Naive thymus-derived CD8-positive, alpha-beta T cell (primary cell): ENCODE results near the gene SART1. TPM values are rescaled to one million over a fixed set of nuclear protein-coding genes. Genes with fewer than 3 reads are reported as not detected.
A peak's percentile ranks its signal among the peaks of the same experiment; 100 is the strongest.
"Not testable (repeated sequence)": the region's sequence is repeated elsewhere in the genome, so short reads cannot be mapped to it uniquely, and the experiment has no call there.

Source experiments
- ATAC-seq, 2 donors: fragments of 150-1000 bp; cut with Tn5 transposase in 1 of 2; sonication (Bioruptor Pico), chemical (Tn5 transposase) in 1 of 2; 1 replicate in 1 of 2; 2 replicates in 1 of 2; pipeline ENCODE4 v1.10.0; 2021; ENCODE audit warnings: mild to moderate bottlenecking in 2 of 2, moderate library complexity in 2 of 2
- POLR2A ChIA-PET: fragments of 350-600 bp; sonication (Branson Sonifier 250); formaldehyde crosslinking; loops from one replicate; lab custom pipeline; 2021; ENCODE audit warnings: antibody characterized with exemption; lab: Charles Lee
- DNase-seq, 10 donors: peaks; one replicate each; pipeline versions ENCODE4 v3.0.0 to v3.0.0-alpha.2; 2020 to 2022
- H3K27ac Mint-ChIP-seq, 10 donors: one replicate each; pipeline ENCODE4 v1.8.0; 2020 to 2022; ENCODE audit warnings: mild to moderate bottlenecking in 10 of 10, mixed read lengths in 10 of 10, moderate library complexity in 4 of 10, inconsistent platforms in 1 of 10
- H3K27me3 Mint-ChIP-seq, 5 donors: one replicate each; pipeline ENCODE4 v1.8.0; 2021 to 2022; ENCODE audit warnings: mixed read lengths in 5 of 5
- H3K36me3 Mint-ChIP-seq, 3 donors: one replicate each; pipeline ENCODE4 v1.8.0; 2020 to 2022; ENCODE audit warnings: mixed read lengths in 3 of 3, mild to moderate bottlenecking in 2 of 3, inconsistent platforms in 1 of 3
- H3K4me1 Mint-ChIP-seq, 4 donors: one replicate each; pipeline ENCODE4 v1.8.0; 2021 to 2022; ENCODE audit warnings: mixed read lengths in 4 of 4
- H3K4me3 Mint-ChIP-seq, 10 donors: one replicate each; pipeline ENCODE4 v1.8.0; 2020 to 2022; ENCODE audit warnings: mild to moderate bottlenecking in 10 of 10, mixed read lengths in 10 of 10, moderate library complexity in 6 of 10, inconsistent platforms in 1 of 10
- H3K9me3 Mint-ChIP-seq, 9 donors: one replicate each; pipeline ENCODE4 v1.8.0; 2020 to 2022; ENCODE audit warnings: mixed read lengths in 9 of 9, mild to moderate bottlenecking in 3 of 9, inconsistent platforms in 1 of 9, moderate library complexity in 1 of 9
- polyA plus RNA-seq, 3 donors: library from polyadenylated mRNA; unstranded; fragments of 300-500 nt; fragmentation: Illumina TruSeq; gene quantifications; one replicate each; pipeline ENCODE4 v1.2.3, GENCODE V29; 2021
- total RNA-seq, 8 experiments: library from RNA in 2 of 8; stranded (reverse) in 2 of 8; gene quantifications; one replicate each; pipeline ENCODE4 v1.2.3 and lab custom pipeline; 2021 to 2026

SART1 gene
- total and polyA plus RNA-seq, 5 experiments from 2014 or later: 16.2 to 91.9 (median 57.3) TPM

GRCh38 chr11:66013762-66014100 lies 52.2 kb downstream of the SART1 start:
- DNase-seq: peak in 1 of 10 donors; percentile 45
- no peak for ATAC-seq
- Mint-ChIP-seq H3K4me3 (no peak overlapping the region), H3K27ac (no peak overlapping the region), H3K4me1 (peaks cover 0 to 7% (median 2%) of the 10 kb centered on the region in 4 donors), H3K9me3 (no peaks in the 10 kb centered on the region), H3K36me3 (no peaks in the 10 kb centered on the region), H3K27me3 (peaks cover 1 to 15% (median 10%) of the 10 kb centered on the region in 5 donors)
- POLR2A ChIA-PET: interaction anchor here (0.6 kb wide), 1 partner anchor 564 kb away, joined by 4 read pairs; no protein-coding TSS in a partner anchor

- Mint-ChIP-seq H3K4me1 (peaks cover 0 to 7% (median 2%) of the 10 kb centered on the region in 4 donors), H3K9me3 (no peaks in the 10 kb centered on the region), H3K4me3 (no peak overlapping the region), H3K27me3 (peaks cover 1 to 15% (median 10%) of the 10 kb centered on the region in 5 donors), H3K36me3 (no peaks in the 10 kb centered on the region), H3K27ac (no peak overlapping the region)
- POLR2A ChIA-PET: no interaction called here
- ATAC-seq: no peak
- DNase-seq: peak in 1 of 10 donors; percentile 41
These were observed 53.4 kb downstream of the SART1 start for GRCh38 chr11:66014804-66015453.

GRCh38 chr11:66015454-66015881 lies 53.9 kb downstream of the SART1 start:
- H3K9me3 Mint-ChIP-seq: no peaks in the 10 kb centered on the region
- peaks cover 1 to 15% (median 7%) of the 10 kb centered on the region in 5 donors for H3K27me3 Mint-ChIP-seq
- DNase-seq: peak in 1 of 10 donors; percentile 30
- H3K4me3 Mint-ChIP-seq: no peak overlapping the region
- H3K27ac Mint-ChIP-seq: no peak overlapping the region
- H3K4me1 Mint-ChIP-seq: peaks cover 0 to 7% (median under 1%) of the 10 kb centered on the region in 4 donors
- POLR2A ChIA-PET: no interaction called here
- H3K36me3 Mint-ChIP-seq: no peaks in the 10 kb centered on the region
- ATAC-seq: no peak

GRCh38 chr11:66015936-66016792 lies 54.6 kb downstream of the SART1 start:
- POLR2A ChIA-PET: no interaction called here
- H3K9me3 Mint-ChIP-seq: no peaks in the 10 kb centered on the region
- H3K27ac Mint-ChIP-seq: peak overlapping the region in 1 of 10 donors; percentile 53
- H3K4me3 Mint-ChIP-seq: no peak overlapping the region
- peaks cover 1 to 15% (median 6%) of the 10 kb centered on the region in 5 donors for H3K27me3 Mint-ChIP-seq
- no peak for ATAC-seq
- no peak for DNase-seq
- peaks cover 0 to 7% (median 2%) of the 10 kb centered on the region in 4 donors for H3K4me1 Mint-ChIP-seq
- H3K36me3 Mint-ChIP-seq: no peaks in the 10 kb centered on the region

- Mint-ChIP-seq H3K27me3 (peaks cover 1 to 13% (median 6%) of the 10 kb centered on the region in 5 donors), H3K27ac (peak overlapping the region in 1 of 10 donors; percentile 53), H3K4me1 (peaks cover 0 to 7% (median 3%) of the 10 kb centered on the region in 4 donors), H3K9me3 (no peaks in the 10 kb centered on the region), H3K36me3 (no peaks in the 10 kb centered on the region), H3K4me3 (no peak overlapping the region)
- POLR2A ChIA-PET: no interaction called here
- DNase-seq (no peak), ATAC-seq (no peak)
These were observed 55.3 kb downstream of the SART1 start for GRCh38 chr11:66016793-66017177.

- POLR2A ChIA-PET: interaction anchor here (0.7 kb wide), 1 partner anchor 118 kb away, joined by 6 read pairs; no protein-coding TSS in a partner anchor
- ATAC-seq (no peak), DNase-seq (no peak)
- H3K4me1 Mint-ChIP-seq: peaks cover 0 to 11% (median 4%) of the 10 kb centered on the region in 4 donors
- H3K9me3 Mint-ChIP-seq: no peaks in the 10 kb centered on the region
- peaks cover 1 to 13% (median 6%) of the 10 kb centered on the region in 5 donors for H3K27me3 Mint-ChIP-seq
- H3K4me3 Mint-ChIP-seq: no peak overlapping the region
- H3K36me3 Mint-ChIP-seq: no peaks in the 10 kb centered on the region
- peak overlapping the region in 1 of 10 donors; percentile 48 for H3K27ac Mint-ChIP-seq
These were observed 55.8 kb downstream of the SART1 start for GRCh38 chr11:66017321-66017720.

- peaks cover 4 to 14% (median 7%) of the 10 kb centered on the region in 4 donors for H3K4me1 Mint-ChIP-seq
- no peak overlapping the region for H3K27ac Mint-ChIP-seq
- DNase-seq (peak in 1 of 10 donors; percentile 40), ATAC-seq (no peak)
- H3K4me3 Mint-ChIP-seq: no peak overlapping the region
- no peaks in the 10 kb centered on the region for H3K36me3 Mint-ChIP-seq
- H3K27me3 Mint-ChIP-seq: peaks cover 1 to 8% (median 4%) of the 10 kb centered on the region in 5 donors
- no peaks in the 10 kb centered on the region for H3K9me3 Mint-ChIP-seq
- POLR2A ChIA-PET: interaction anchor here (1.0 kb wide), 1 partner anchor 17 kb away, joined by 3 read pairs; no protein-coding TSS in a partner anchor
These were observed 58.7 kb downstream of the SART1 start for GRCh38 chr11:66020212-66020611.

GRCh38 chr11:66020618-66021357 lies 59.3 kb downstream of the SART1 start:
- Mint-ChIP-seq H3K27ac (no peak overlapping the region), H3K4me3 (peak overlapping the region in 1 of 10 donors; percentile 19), H3K4me1 (peaks cover 4 to 14% (median 7%) of the 10 kb centered on the region in 4 donors), H3K36me3 (no peaks in the 10 kb centered on the region), H3K27me3 (peaks cover 1 to 8% (median 4%) of the 10 kb centered on the region in 5 donors), H3K9me3 (no peaks in the 10 kb centered on the region)
- ATAC-seq (no peak), DNase-seq (peak in 1 of 10 donors; percentile 60)
- POLR2A ChIA-PET: interaction anchor here (0.6 to 1.0 kb wide), 2 partner anchors 18 to 215 kb away, joined by 3 read pairs; no protein-coding TSS in a partner anchor

GRCh38 chr11:66022401-66023185 lies 61.1 kb downstream of the SART1 start:
- peaks cover 4 to 14% (median 6%) of the 10 kb centered on the region in 4 donors for H3K4me1 Mint-ChIP-seq

GRCh38 chr11:66023186-66023440 lies 61.6 kb downstream of the SART1 start:
- H3K4me3 Mint-ChIP-seq, H3K36me3 Mint-ChIP-seq, H3K9me3 Mint-ChIP-seq, ATAC-seq, DNase-seq, H3K27me3 Mint-ChIP-seq: not testable (repeated sequence)
- peaks cover 4 to 14% (median 6%) of the 10 kb centered on the region in 4 donors for H3K4me1 Mint-ChIP-seq
- POLR2A ChIA-PET: interaction anchor here (1.9 kb wide), 1 partner anchor 311 kb away, joined by 5 read pairs; the partner anchor contains the start of gene KAT5
- peak overlapping the region in 1 of 10 donors; percentile 33 for H3K27ac Mint-ChIP-seq

More at GRCh38 chr11:66022401-66023185, 61.1 kb downstream of the SART1 start:
- Mint-ChIP-seq H3K27ac (peak overlapping the region in 2 of 10 donors; percentile 15 to 19), H3K27me3 (peaks cover 1 to 8% (median 4%) of the 10 kb centered on the region in 5 donors), H3K4me3 (peak overlapping the region; percentile 14 to 81 (median 56)), H3K9me3 (no peaks in the 10 kb centered on the region), H3K36me3 (no peaks in the 10 kb centered on the region)
- POLR2A ChIA-PET: interaction anchor here (0.6 to 1.9 kb wide), 6 partner anchors 10 to 311 kb away, joined by 3 to 5 read pairs (median 4); partner anchors contain the start of genes BANF1, CST6, KAT5 and SF3B2
- DNase-seq (peak; percentile 58 to 85 (median 75)), ATAC-seq (peak; percentile 96 to 99)

- DNase-seq (no peak), ATAC-seq (no peak)
- no peaks in the 10 kb centered on the region for H3K9me3 Mint-ChIP-seq
- H3K27ac Mint-ChIP-seq: no peak within 1 kb of the TSS
- no peaks in the 10 kb centered on the region for H3K36me3 Mint-ChIP-seq
- peaks cover 1 to 8% (median 4%) of the 10 kb centered on the region in 5 donors for H3K27me3 Mint-ChIP-seq
- H3K4me3 Mint-ChIP-seq: no peak within 1 kb of the TSS
- H3K4me1 Mint-ChIP-seq: peaks cover 4 to 13% (median 6%) of the 10 kb centered on the region in 4 donors
- POLR2A ChIA-PET: no interaction called here
These were observed 64.5 kb downstream of the SART1 start, which contains the start of gene CATSPER1 for GRCh38 chr11:66026017-66026529. TSS of gene CATSPER1 (minus strand) at chr11:66026479. CDS start at chr11:66026379, 100 bp downstream.
